ENCODE results near the gene VWF. TPM values are rescaled to one million over a fixed set of nuclear protein-coding genes. Genes with fewer than 3 reads are reported as not detected.

Gene VWF
- total RNA-seq, 1 experiment from 2014 or later: not detected

DNA sequence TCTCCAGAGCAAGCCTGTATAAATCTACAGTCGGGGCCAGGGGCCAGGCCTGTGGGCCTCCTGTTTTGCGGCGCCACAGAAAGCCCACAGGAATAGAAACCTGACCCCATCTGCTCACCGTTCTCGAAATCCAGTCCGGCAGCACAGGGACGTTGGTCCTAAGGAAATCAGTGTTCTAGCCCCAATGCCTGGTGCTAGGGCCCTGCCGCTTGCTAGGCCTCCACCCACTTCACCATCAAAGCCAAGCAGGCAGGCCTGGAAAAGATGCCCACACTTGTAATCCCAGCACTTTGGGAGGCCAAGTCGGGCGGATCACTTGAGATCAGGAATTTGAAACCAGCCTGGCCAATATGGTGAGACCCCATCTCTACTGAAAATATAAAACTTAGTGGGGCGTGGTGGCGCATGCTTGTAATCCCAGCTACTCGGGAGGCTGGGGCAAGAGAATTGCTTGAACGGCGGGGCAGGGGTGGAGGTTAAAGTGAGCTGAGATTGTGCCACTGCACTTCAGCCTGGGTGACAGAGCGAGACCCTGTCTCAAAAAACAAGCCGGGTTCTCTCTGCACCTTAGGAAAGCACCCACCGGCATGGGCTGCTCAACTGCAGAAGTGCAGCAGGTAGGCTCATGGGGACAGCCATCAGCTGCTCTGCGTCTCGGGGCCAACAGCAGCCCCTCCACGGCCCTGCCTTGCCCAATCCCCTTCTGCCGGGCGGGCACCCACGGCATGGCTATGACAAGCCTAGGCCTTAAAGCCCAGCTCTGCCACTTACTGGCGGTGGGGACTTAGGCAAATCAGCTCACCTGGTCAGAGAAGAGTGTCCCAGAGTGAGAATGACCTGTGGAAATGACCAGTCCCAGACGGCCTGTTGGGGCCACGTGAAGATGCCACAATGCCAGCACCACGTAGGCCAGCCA, 47.4 kb downstream of the VWF start:
- H4K20me1 ChIP-seq (ENCODE audit: low read length): no peaks in the 10 kb centered on the region
- no peak for DNase-seq
- H3K9ac ChIP-seq (ENCODE audit: low read length): no peak overlapping the region
- TF ChIP-seq EZH2 (IDR thresholded peaks at IDR 0.05; ENCODE audit: low read length, unreplicated experiment) (no peak), EZH2phosphoT487 (IDR thresholded peaks at IDR 0.05; ENCODE audit: borderline replicate concordance, low read length) (no peak)
- TF ChIP-seq, protein P1, sequence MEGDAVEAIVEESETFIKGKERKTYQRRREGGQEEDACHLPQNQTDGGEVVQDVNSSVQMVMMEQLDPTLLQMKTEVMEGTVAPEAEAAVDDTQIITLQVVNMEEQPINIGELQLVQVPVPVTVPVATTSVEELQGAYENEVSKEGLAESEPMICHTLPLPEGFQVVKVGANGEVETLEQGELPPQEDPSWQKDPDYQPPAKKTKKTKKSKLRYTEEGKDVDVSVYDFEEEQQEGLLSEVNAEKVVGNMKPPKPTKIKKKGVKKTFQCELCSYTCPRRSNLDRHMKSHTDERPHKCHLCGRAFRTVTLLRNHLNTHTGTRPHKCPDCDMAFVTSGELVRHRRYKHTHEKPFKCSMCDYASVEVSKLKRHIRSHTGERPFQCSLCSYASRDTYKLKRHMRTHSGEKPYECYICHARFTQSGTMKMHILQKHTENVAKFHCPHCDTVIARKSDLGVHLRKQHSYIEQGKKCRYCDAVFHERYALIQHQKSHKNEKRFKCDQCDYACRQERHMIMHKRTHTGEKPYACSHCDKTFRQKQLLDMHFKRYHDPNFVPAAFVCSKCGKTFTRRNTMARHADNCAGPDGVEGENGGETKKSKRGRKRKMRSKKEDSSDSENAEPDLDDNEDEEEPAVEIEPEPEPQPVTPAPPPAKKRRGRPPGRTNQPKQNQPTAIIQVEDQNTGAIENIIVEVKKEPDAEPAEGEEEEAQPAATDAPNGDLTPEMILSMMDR (conservative IDR thresholded peaks at IDR 0.05; ENCODE audit: low read depth, low read length): no peak
- no peak overlapping the region for H3K27ac ChIP-seq (ENCODE audit: low read length)
- H3K27me3 ChIP-seq (ENCODE audit: low read length): no peaks in the 10 kb centered on the region
- ATAC-seq: no peak
- H3F3A ChIP-seq (ENCODE audit: low read length, unreplicated experiment): no peaks in the 10 kb centered on the region
- no peak overlapping the region for H3K4me3 ChIP-seq (ENCODE audit: low read length)
- CTCF ChIA-PET: no interaction called here
- H3K4me1 ChIP-seq (ENCODE audit: insufficient read depth, low read length): no peaks in the 10 kb centered on the region
- H3K9me2 ChIP-seq (replicated peaks; ENCODE audit: low read length): no peaks in the 10 kb centered on the region
- H3K4me2 ChIP-seq (ENCODE audit: low read length): no peak overlapping the region
- intact Hi-C loops (cut with micrococcal nuclease): no loop called here
- BruUV-seq (replicated peaks): no TSS peak
- no peaks in the 10 kb centered on the region for H3K79me2 ChIP-seq (ENCODE audit: low read length)
- no peak overlapping the region for H2AFZ ChIP-seq (ENCODE audit: low read length)
- H3K9me3 ChIP-seq (ENCODE audit: low read length): no peaks in the 10 kb centered on the region
- POLR2A ChIA-PET (ENCODE audit: unreplicated experiment): no interaction called here
- no peaks in the 10 kb centered on the region for H3K36me3 ChIP-seq (ENCODE audit: low read depth, low read length)

- no peak for ATAC-seq
- intact Hi-C loops (cut with micrococcal nuclease): no loop called here
- Histone ChIP-seq H3K9me2 (replicated peaks; ENCODE audit: low read length) (no peaks in the 10 kb centered on the region), H3K4me3 (ENCODE audit: low read length) (no peak overlapping the region), H3K9me3 (ENCODE audit: low read length) (no peaks in the 10 kb centered on the region), H2AFZ (ENCODE audit: low read length) (no peak overlapping the region), H3K27me3 (ENCODE audit: low read length) (no peaks in the 10 kb centered on the region), H3K36me3 (ENCODE audit: low read depth, low read length) (no peaks in the 10 kb centered on the region), H3K79me2 (ENCODE audit: low read length) (no peaks in the 10 kb centered on the region), H3K4me1 (ENCODE audit: insufficient read depth, low read length) (no peaks in the 10 kb centered on the region), H3K27ac (ENCODE audit: low read length) (no peak overlapping the region), H3F3A (ENCODE audit: low read length, unreplicated experiment) (no peaks in the 10 kb centered on the region), H4K20me1 (ENCODE audit: low read length) (no peaks in the 10 kb centered on the region), H3K9ac (ENCODE audit: low read length) (no peak overlapping the region), H3K4me2 (ENCODE audit: low read length) (no peak overlapping the region)
- BruUV-seq (replicated peaks): no TSS peak
- DNase-seq: no peak
- TF ChIP-seq EZH2 (IDR thresholded peaks at IDR 0.05; ENCODE audit: low read length, unreplicated experiment) (no peak), EZH2phosphoT487 (IDR thresholded peaks at IDR 0.05; ENCODE audit: borderline replicate concordance, low read length) (no peak)
- TF ChIP-seq, protein P1 (conservative IDR thresholded peaks at IDR 0.05; ENCODE audit: low read depth, low read length): no peak
- ChIA-PET CTCF (no interaction called here), POLR2A (ENCODE audit: unreplicated experiment) (no interaction called here)
These were observed 48.1 kb downstream of the VWF start for GRCh38 chr12:6076346-6076745.

- no peak overlapping the region for H3K27ac ChIP-seq (ENCODE audit: low read length)
- H3K4me1 ChIP-seq (ENCODE audit: insufficient read depth, low read length): no peaks in the 10 kb centered on the region
- H3K79me2 ChIP-seq (ENCODE audit: low read length): no peaks in the 10 kb centered on the region
- BruUV-seq (replicated peaks): no TSS peak
- POLR2A ChIA-PET (ENCODE audit: unreplicated experiment): no interaction called here
- H3K27me3 ChIP-seq (ENCODE audit: low read length): no peaks in the 10 kb centered on the region
- no peak overlapping the region for H3K9ac ChIP-seq (ENCODE audit: low read length)
- H3K4me3 ChIP-seq (ENCODE audit: low read length): no peak overlapping the region
- ATAC-seq: no peak
- no peaks in the 10 kb centered on the region for H4K20me1 ChIP-seq (ENCODE audit: low read length)
- H3K9me3 ChIP-seq (ENCODE audit: low read length): no peaks in the 10 kb centered on the region
- DNase-seq: no peak
- TF ChIP-seq EZH2phosphoT487 (IDR thresholded peaks at IDR 0.05; ENCODE audit: borderline replicate concordance, low read length) (no peak), EZH2 (IDR thresholded peaks at IDR 0.05; ENCODE audit: low read length, unreplicated experiment) (no peak)
- TF ChIP-seq, protein P1 (conservative IDR thresholded peaks at IDR 0.05; ENCODE audit: low read depth, low read length): no peak
- H3K9me2 ChIP-seq (replicated peaks; ENCODE audit: low read length): no peaks in the 10 kb centered on the region
- no peaks in the 10 kb centered on the region for H3F3A ChIP-seq (ENCODE audit: low read length, unreplicated experiment)
- no peaks in the 10 kb centered on the region for H3K36me3 ChIP-seq (ENCODE audit: low read depth, low read length)
- H3K4me2 ChIP-seq (ENCODE audit: low read length): no peak overlapping the region
- CTCF ChIA-PET: no interaction called here
- intact Hi-C loops (cut with micrococcal nuclease): no loop called here
- H2AFZ ChIP-seq (ENCODE audit: low read length): no peak overlapping the region
These were observed 49.4 kb downstream of the VWF start for GRCh38 chr12:6074979-6075585.

Measured in PC-3 (cell line).